ENCODE results near the gene THOC6. TPM values are rescaled to one million over a fixed set of nuclear protein-coding genes. Genes with fewer than 3 reads are reported as not detected.

Gene THOC6
- total and polyA plus RNA-seq, 2 donors (not counting 3 experiments of a cell fraction or from before 2014, with no cell fraction given): 23.9 to 39.3 TPM

DNA sequence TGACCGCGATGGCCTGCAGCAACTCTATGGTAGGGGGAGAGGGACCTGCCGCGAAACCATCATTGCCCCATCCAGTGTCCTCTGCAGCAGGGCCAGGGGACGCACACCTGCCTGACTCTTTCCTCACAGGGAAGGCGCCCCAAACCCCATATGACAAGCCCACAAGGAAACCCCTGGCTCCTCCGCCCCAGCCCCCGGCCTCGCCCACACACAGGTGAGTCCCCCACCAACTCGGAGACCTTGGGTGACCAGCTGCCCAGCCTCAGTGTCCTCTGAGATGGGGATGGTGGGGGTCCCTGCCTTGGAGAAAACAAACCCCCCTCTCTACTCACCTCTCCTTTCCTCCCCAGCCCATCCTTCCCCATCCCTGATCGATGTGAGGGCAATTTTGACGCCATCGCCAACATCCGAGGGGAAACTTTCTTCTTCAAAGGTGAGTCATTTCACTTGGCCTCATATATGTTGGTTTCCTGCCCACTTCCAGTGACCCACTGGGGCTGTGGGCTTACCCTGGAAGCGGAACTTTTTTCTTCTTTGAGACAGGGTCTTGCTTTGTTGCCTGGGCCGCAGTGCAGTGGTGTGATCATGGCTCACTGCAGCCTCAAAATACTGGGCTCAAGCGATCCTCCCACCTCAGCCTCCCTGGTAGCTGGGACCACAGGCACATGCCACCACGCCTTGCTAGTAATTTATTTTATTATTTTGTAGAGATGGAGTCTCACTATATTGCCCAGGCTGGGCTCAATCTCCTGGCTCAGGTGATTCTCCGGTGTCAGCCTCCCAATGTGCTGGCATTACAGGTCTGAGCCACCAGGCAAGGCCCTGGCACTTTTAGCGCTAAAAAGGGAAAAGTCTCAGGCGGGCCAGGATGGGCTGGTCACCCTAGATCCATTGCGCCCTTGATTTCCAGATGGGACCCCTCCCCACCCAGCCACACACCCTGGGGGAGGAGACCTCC lies 33.6 kb downstream of the THOC6 start:
- H3K27me3 ChIP-seq (ENCODE audit: control insufficient read depth in 2 of 2, insufficient read depth in 2 of 2, low read length in 2 of 2): no peaks in the 10 kb centered on the region
- DNase-seq (ENCODE audit: low read depth, low spot score) (no peak), FAIRE-seq (no peak)
- peaks cover 9% of the 10 kb centered on the region for H3K4me1 ChIP-seq (ENCODE audit: control insufficient read depth, extremely low read depth, insufficient read depth, low read length)
- H3K9me1 ChIP-seq (replicated peaks; ENCODE audit: control insufficient read depth, extremely low read depth, insufficient read depth, low read length): no peaks in the 10 kb centered on the region
- TF ChIP-seq FOS (IDR thresholded peaks at IDR 0.05; ENCODE audit: borderline replicate concordance, insufficient read depth, low read length) (no peak), GATA2 (IDR thresholded peaks at IDR 0.05; ENCODE audit: insufficient read depth, insufficient read length, low read depth, low read length) (no peak), POLR2AphosphoS5 (IDR thresholded peaks at IDR 0.05; ENCODE audit: insufficient read depth, low read depth, low read length) (no peak), EZH2 (IDR thresholded peaks at IDR 0.05; ENCODE audit: borderline replicate concordance, low read depth, low read length, severe bottlenecking) (no peak), MYC (IDR thresholded peaks at IDR 0.05; ENCODE audit: low read depth, low read length) (no peak), JUN (IDR thresholded peaks at IDR 0.05; ENCODE audit: borderline replicate concordance, insufficient read depth, insufficient read length, low read depth) (no peak)
- no peaks in the 10 kb centered on the region for H4K20me1 ChIP-seq (replicated peaks; ENCODE audit: control insufficient read depth, extremely low read depth, insufficient read depth, low read length)
- dilution Hi-C loops (cut with MboI; ENCODE audit: extremely low pct_ligation_motif_present, low sequenced_read_pairs) (no loop called here), intact Hi-C loops (cut with micrococcal nuclease) (loop anchor here (2.0 kb wide), 1 partner anchor 27 kb away; no protein-coding TSS in a partner anchor)
- POLR2A ChIA-PET: no interaction called here
- CTCF ChIA-PET: interaction anchor here (1.0 to 2.9 kb wide), 10 partner anchors 10 to 109 kb away, joined by 4 to 113 read pairs (median 8); no protein-coding TSS in a partner anchor
- H3K9ac ChIP-seq (replicated peaks; ENCODE audit: extremely low read depth, insufficient read depth, low read length): no peak overlapping the region
- H3K36me3 ChIP-seq (ENCODE audit: control insufficient read depth in 2 of 2, extremely low read depth in 1 of 2, insufficient read depth in 2 of 2, low read length in 2 of 2): no peaks in the 10 kb centered on the region
- no TSS peak for BruUV-seq (replicated peaks)
- H3K79me2 ChIP-seq (ENCODE audit: control insufficient read depth, insufficient read depth, low read length): no peaks in the 10 kb centered on the region
- no peak overlapping the region for H3K27ac ChIP-seq (ENCODE audit: insufficient read depth, low read depth, low read length)
- no peaks in the 10 kb centered on the region for H3K9me3 ChIP-seq (replicated peaks; ENCODE audit: control insufficient read depth, insufficient read depth, low read length)
- peak overlapping the region in 1 of 3 experiments; percentile 59 for H3K4me3 ChIP-seq (replicated peaks in 1 of 3; ENCODE audit: insufficient read depth in 1 of 3, low read depth in 1 of 3, low read length in 3 of 3)
- H2AFZ ChIP-seq (ENCODE audit: low read depth, low read length): no peak overlapping the region
- no peak overlapping the region for H3K4me2 ChIP-seq (ENCODE audit: insufficient read depth, low read length)

All from endothelial cell of umbilical vein (primary cell).